Adrenal gland (tissue), 5 donors: Measurements from ENCODE around the gene MYO18A.

Experiments used
- CTCF ChIP-seq, 6 experiments: fragments of 450-650 bp in 4 of 6; fragments of 200-600 bp in 2 of 6; sonication (generic) in 1 of 6; IDR thresholded peaks; 1 replicate in 5 of 6; 2 replicates in 1 of 6; pipeline versions ENCODE4 v1.5.1 to v1.8.0; 2016 to 2021; ENCODE audit warnings: antibody characterized with exemption in 6 of 6, mild to moderate bottlenecking in 2 of 6, moderate library complexity in 1 of 6
- POLR2A ChIP-seq, 2 donors: fragments of 450-650 bp; IDR thresholded peaks; one replicate each; pipeline ENCODE4 v1.6.1; 2017; ENCODE audit warnings: antibody characterized with exemption in 2 of 2, mild to moderate bottlenecking in 2 of 2, moderate library complexity in 1 of 2
- donor health status: DM: no; HTN: no; CAD: no.

- TF ChIP-seq CTCF (IDR thresholded peaks at IDR 0.05) (no peak), POLR2A (IDR thresholded peaks at IDR 0.05) (no peak)
These were observed 121.8 kb downstream of the MYO18A start for GRCh38 chr17:29058391-29058790.
